ENCODE measurements around the gene TBC1D4.

DNA sequence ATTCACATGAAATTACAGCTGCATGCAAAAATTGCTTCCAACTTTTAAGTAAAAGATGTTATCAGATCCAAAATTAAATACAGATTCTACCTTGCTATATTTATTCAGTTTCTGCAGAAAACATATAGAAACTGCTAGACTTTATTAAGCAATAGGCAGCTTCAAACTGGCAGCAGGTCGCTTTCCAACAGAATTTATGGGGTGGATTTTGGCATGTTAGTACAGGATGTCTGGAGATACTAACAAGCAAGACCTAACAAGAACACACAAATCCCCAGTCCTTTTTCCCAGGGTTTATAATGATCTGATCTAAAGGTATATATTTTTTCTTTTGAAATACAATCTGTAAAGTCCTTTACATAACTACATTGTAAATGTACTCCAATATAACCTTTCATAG lies 27.5 kb downstream of the TBC1D4 start:
- TF ChIP-seq, protein P1, sequence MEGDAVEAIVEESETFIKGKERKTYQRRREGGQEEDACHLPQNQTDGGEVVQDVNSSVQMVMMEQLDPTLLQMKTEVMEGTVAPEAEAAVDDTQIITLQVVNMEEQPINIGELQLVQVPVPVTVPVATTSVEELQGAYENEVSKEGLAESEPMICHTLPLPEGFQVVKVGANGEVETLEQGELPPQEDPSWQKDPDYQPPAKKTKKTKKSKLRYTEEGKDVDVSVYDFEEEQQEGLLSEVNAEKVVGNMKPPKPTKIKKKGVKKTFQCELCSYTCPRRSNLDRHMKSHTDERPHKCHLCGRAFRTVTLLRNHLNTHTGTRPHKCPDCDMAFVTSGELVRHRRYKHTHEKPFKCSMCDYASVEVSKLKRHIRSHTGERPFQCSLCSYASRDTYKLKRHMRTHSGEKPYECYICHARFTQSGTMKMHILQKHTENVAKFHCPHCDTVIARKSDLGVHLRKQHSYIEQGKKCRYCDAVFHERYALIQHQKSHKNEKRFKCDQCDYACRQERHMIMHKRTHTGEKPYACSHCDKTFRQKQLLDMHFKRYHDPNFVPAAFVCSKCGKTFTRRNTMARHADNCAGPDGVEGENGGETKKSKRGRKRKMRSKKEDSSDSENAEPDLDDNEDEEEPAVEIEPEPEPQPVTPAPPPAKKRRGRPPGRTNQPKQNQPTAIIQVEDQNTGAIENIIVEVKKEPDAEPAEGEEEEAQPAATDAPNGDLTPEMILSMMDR (IDR thresholded peaks at IDR 0.05 in 8 of 11, conservative IDR thresholded peaks at IDR 0.05 in 3 of 11), result no peak
- no peak for TF ChIP-seq POLR2A (IDR thresholded peaks at IDR 0.05)
